ENCODE results near the gene TSPAN12. TPM values are rescaled to one million over a fixed set of nuclear protein-coding genes. Genes with fewer than 3 reads are reported as not detected.
"Not testable (repeated sequence)": the region's sequence is repeated elsewhere in the genome, so short reads cannot be mapped to it uniquely, and the experiment has no call there.

TSPAN12 gene
- 100 to 1,000 TPM in 1 of 4 donors, 10 to 100 TPM in 3; 26.8 to 134 (median 30.1) TPM for polyA plus RNA-seq
- long read RNA-seq, donor 1, transcript TSPAN12-202 (9 exons, 1,495 nt), result minor isoform, 10 of 64 reads
- long read RNA-seq, donor 1, transcript TSPAN12-201 (8 exons, 2,798 nt), result major isoform, 23 of 64 reads
- long read RNA-seq, donor 1, partial matches to known transcripts, result 7 of 64 reads
- long read RNA-seq, donor 1, other reads (novel, unspliced or antisense), result 24 of 64 reads
- long read RNA-seq, donor 2, partial matches to known transcripts, result 0 of 9 reads
- long read RNA-seq, donor 2, other reads (novel, unspliced or antisense), result 6 of 9 reads
- long read RNA-seq, donor 3, transcript TSPAN12-201 (8 exons, 2,798 nt), result major isoform, 7 of 10 reads
- long read RNA-seq, donor 3, partial matches to known transcripts, result 0 of 10 reads
- long read RNA-seq, donor 3, other reads (novel, unspliced or antisense), result 0 of 10 reads
- long read RNA-seq, donor 4, result 0 reads
- long read RNA-seq, donor 5, partial matches to known transcripts, result 0 of 3 reads
- long read RNA-seq, donor 5, other reads (novel, unspliced or antisense), result 0 of 3 reads
- long read RNA-seq, donor 6, transcript TSPAN12-201 (8 exons, 2,798 nt), result major isoform, 15 of 20 reads
- long read RNA-seq, donor 6, partial matches to known transcripts, result 0 of 20 reads
- long read RNA-seq, donor 6, other reads (novel, unspliced or antisense), result 5 of 20 reads
- long read RNA-seq, donor 7, transcript TSPAN12-201 (8 exons, 2,798 nt), result major isoform, 35 of 36 reads
- long read RNA-seq, donor 7, partial matches to known transcripts, result 0 of 36 reads
- long read RNA-seq, donor 7, other reads (novel, unspliced or antisense), result 0 of 36 reads
- long read RNA-seq, donor 8, partial matches to known transcripts, result 0 of 3 reads
- long read RNA-seq, donor 8, other reads (novel, unspliced or antisense), result 0 of 3 reads
- long read RNA-seq, donor 9, transcript TSPAN12-201 (8 exons, 2,798 nt), result major isoform, 6 of 6 reads
- long read RNA-seq, donor 9, partial matches to known transcripts, result 0 of 6 reads
- long read RNA-seq, donor 9, other reads (novel, unspliced or antisense), result 0 of 6 reads
- long read RNA-seq, donor 10, transcript TSPAN12-201 (8 exons, 2,798 nt), result major isoform, 7 of 15 reads
- long read RNA-seq, donor 10, partial matches to known transcripts, result 0 of 15 reads
- long read RNA-seq, donor 10, other reads (novel, unspliced or antisense), result 5 of 15 reads

- peak within 1 kb of the TSS; percentile 69 to 85 (median 73) for H3K4me3 ChIP-seq (ENCODE audit: low read depth in 1 of 3, low read length in 3 of 3)
- peak; percentile 88 to 94 for DNase-seq
- FAIRE-seq, result no peak
- peak within 1 kb of the TSS; percentile 79 to 97 (median 96) for H3K27ac ChIP-seq (ENCODE audit: low read depth in 1 of 3, low read length in 2 of 3)
- peaks cover 0 to 2% (median 0%) of the 10 kb centered on the region in 3 donors for H3K27me3 ChIP-seq (ENCODE audit: control insufficient read depth in 3 of 3, insufficient read depth in 3 of 3, low read length in 3 of 3)
- no peaks in the 10 kb centered on the region for H3K9me3 ChIP-seq (ENCODE audit: control insufficient read depth in 2 of 2, insufficient read depth in 1 of 2, low read depth in 1 of 2, low read length in 1 of 2)
- WGBS, 3 donors, result 0 to 1% (median 0%) methylated on average over 52 to 71 of the region's 71 CpGs
- H3K36me3 ChIP-seq (ENCODE audit: control insufficient read depth in 3 of 3, insufficient read depth in 2 of 3, low read depth in 1 of 3, low read length in 3 of 3), result no peaks in the 10 kb centered on the region
- H3K4me1 ChIP-seq (ENCODE audit: control insufficient read depth in 3 of 3, insufficient read depth in 2 of 3, low read depth in 1 of 3, low read length in 2 of 3), result peaks cover 0 to 14% (median 8%) of the 10 kb centered on the region in 3 donors
Observed at GRCh38 chr7:120857588-120858573, at the start of gene TSPAN12. TSPAN12 (minus strand) TSS chr7:120858144; CDS start chr7:120856763, 1,381 bp downstream.

GRCh38 chr7:120898715-120899499 is 41.0 kb upstream of the TSPAN12 start:
- no peak overlapping the region for H3K4me3 ChIP-seq (ENCODE audit: low read depth in 1 of 3, low read length in 3 of 3)
- DNase-seq (peak in 1 of 2 donors; percentile 1), FAIRE-seq (no peak)
- 16 to 49% (median 22%) methylated on average over 4 of the region's 4 CpGs for WGBS, 3 donors
- peaks cover 0 to 2% (median 0%) of the 10 kb centered on the region in 3 donors for H3K27me3 ChIP-seq (ENCODE audit: control insufficient read depth in 3 of 3, insufficient read depth in 3 of 3, low read length in 3 of 3)
- no peaks in the 10 kb centered on the region for H3K36me3 ChIP-seq (ENCODE audit: control insufficient read depth in 3 of 3, insufficient read depth in 2 of 3, low read depth in 1 of 3, low read length in 3 of 3)
- H3K27ac ChIP-seq (ENCODE audit: low read depth in 1 of 3, low read length in 2 of 3), result no peak overlapping the region
- no peaks in the 10 kb centered on the region for H3K4me1 ChIP-seq (ENCODE audit: control insufficient read depth in 3 of 3, insufficient read depth in 2 of 3, low read depth in 1 of 3, low read length in 2 of 3)
- H3K9me3 ChIP-seq (ENCODE audit: control insufficient read depth in 2 of 2, insufficient read depth in 1 of 2, low read depth in 1 of 2, low read length in 1 of 2), result peaks cover 0 to 19% of the 10 kb centered on the region in 2 donors

GRCh38 chr7:120895253-120895652 is 37.3 kb upstream of the TSPAN12 start:
- DNase-seq; FAIRE-seq; H3K27ac ChIP-seq (ENCODE audit: low read depth in 1 of 3, low read length in 2 of 3); H3K4me3 ChIP-seq (ENCODE audit: low read depth in 1 of 3, low read length in 3 of 3); H3K27me3 ChIP-seq (ENCODE audit: control insufficient read depth in 3 of 3, insufficient read depth in 3 of 3, low read length in 3 of 3); H3K4me1 ChIP-seq (ENCODE audit: control insufficient read depth in 3 of 3, insufficient read depth in 2 of 3, low read depth in 1 of 3, low read length in 2 of 3); H3K36me3 ChIP-seq (ENCODE audit: control insufficient read depth in 3 of 3, insufficient read depth in 2 of 3, low read depth in 1 of 3, low read length in 3 of 3): not testable (repeated sequence)
- H3K9me3 ChIP-seq (ENCODE audit: control insufficient read depth in 2 of 2, insufficient read depth in 1 of 2, low read depth in 1 of 2, low read length in 1 of 2), result peaks cover 0 to 15% of the 10 kb centered on the region in 2 donors
- 82 to 92% (median 89%) methylated on average over 3 of the region's 3 CpGs for WGBS, 3 donors

- not testable (repeated sequence) for H3K9me3 ChIP-seq (ENCODE audit: control insufficient read depth in 2 of 2, insufficient read depth in 1 of 2, low read depth in 1 of 2, low read length in 1 of 2); H3K36me3 ChIP-seq (ENCODE audit: control insufficient read depth in 3 of 3, insufficient read depth in 2 of 3, low read depth in 1 of 3, low read length in 3 of 3); H3K27me3 ChIP-seq (ENCODE audit: control insufficient read depth in 3 of 3, insufficient read depth in 3 of 3, low read length in 3 of 3); H3K4me3 ChIP-seq (ENCODE audit: low read depth in 1 of 3, low read length in 3 of 3); FAIRE-seq; H3K27ac ChIP-seq (ENCODE audit: low read depth in 1 of 3, low read length in 2 of 3); H3K4me1 ChIP-seq (ENCODE audit: control insufficient read depth in 3 of 3, insufficient read depth in 2 of 3, low read depth in 1 of 3, low read length in 2 of 3); DNase-seq
- 57 to 68% (median 59%) methylated on average over 4 of the region's 4 CpGs for WGBS, 3 donors
Observed at GRCh38 chr7:120885602-120886001, 27.7 kb upstream of the TSPAN12 start.

GRCh38 chr7:120877701-120878100 is 19.8 kb upstream of the TSPAN12 start:
- no peaks in the 10 kb centered on the region for H3K9me3 ChIP-seq (ENCODE audit: control insufficient read depth in 2 of 2, insufficient read depth in 1 of 2, low read depth in 1 of 2, low read length in 1 of 2)
- DNase-seq (no peak), FAIRE-seq (no peak)
- H3K36me3 ChIP-seq (ENCODE audit: control insufficient read depth in 3 of 3, insufficient read depth in 2 of 3, low read depth in 1 of 3, low read length in 3 of 3), result no peaks in the 10 kb centered on the region
- H3K27ac ChIP-seq (ENCODE audit: low read depth in 1 of 3, low read length in 2 of 3), result no peak overlapping the region
- WGBS, 3 donors, result 73 to 91% (median 83%) methylated on average over 4 of the region's 4 CpGs
- no peaks in the 10 kb centered on the region for H3K27me3 ChIP-seq (ENCODE audit: control insufficient read depth in 3 of 3, insufficient read depth in 3 of 3, low read length in 3 of 3)
- no peaks in the 10 kb centered on the region for H3K4me1 ChIP-seq (ENCODE audit: control insufficient read depth in 3 of 3, insufficient read depth in 2 of 3, low read depth in 1 of 3, low read length in 2 of 3)
- H3K4me3 ChIP-seq (ENCODE audit: low read depth in 1 of 3, low read length in 3 of 3), result no peak overlapping the region

- H3K27me3 ChIP-seq (ENCODE audit: control insufficient read depth in 3 of 3, insufficient read depth in 3 of 3, low read length in 3 of 3), result no peaks in the 10 kb centered on the region
- FAIRE-seq (no peak), DNase-seq (no peak)
- 62 to 73% (median 65%) methylated on average over 2 of the region's 2 CpGs for WGBS, 3 donors
- H3K27ac ChIP-seq (ENCODE audit: low read depth in 1 of 3, low read length in 2 of 3), result no peak overlapping the region
- no peaks in the 10 kb centered on the region for H3K4me1 ChIP-seq (ENCODE audit: control insufficient read depth in 3 of 3, insufficient read depth in 2 of 3, low read depth in 1 of 3, low read length in 2 of 3)
- H3K4me3 ChIP-seq (ENCODE audit: low read depth in 1 of 3, low read length in 3 of 3), result no peak overlapping the region
- H3K36me3 ChIP-seq (ENCODE audit: control insufficient read depth in 3 of 3, insufficient read depth in 2 of 3, low read depth in 1 of 3, low read length in 3 of 3), result no peaks in the 10 kb centered on the region
- no peaks in the 10 kb centered on the region for H3K9me3 ChIP-seq (ENCODE audit: control insufficient read depth in 2 of 2, insufficient read depth in 1 of 2, low read depth in 1 of 2, low read length in 1 of 2)
Observed at GRCh38 chr7:120876922-120877321, 19.0 kb upstream of the TSPAN12 start.

GRCh38 chr7:120874722-120875121 is 16.8 kb upstream of the TSPAN12 start:
- no peaks in the 10 kb centered on the region for H3K36me3 ChIP-seq (ENCODE audit: control insufficient read depth in 3 of 3, insufficient read depth in 2 of 3, low read depth in 1 of 3, low read length in 3 of 3)
- no peaks in the 10 kb centered on the region for H3K27me3 ChIP-seq (ENCODE audit: control insufficient read depth in 3 of 3, insufficient read depth in 3 of 3, low read length in 3 of 3)
- WGBS, 3 donors, result 88 to 96% (median 88%) methylated on average over 3 of the region's 3 CpGs
- no peaks in the 10 kb centered on the region for H3K4me1 ChIP-seq (ENCODE audit: control insufficient read depth in 3 of 3, insufficient read depth in 2 of 3, low read depth in 1 of 3, low read length in 2 of 3)
- DNase-seq (no peak), FAIRE-seq (no peak)
- no peaks in the 10 kb centered on the region for H3K9me3 ChIP-seq (ENCODE audit: control insufficient read depth in 2 of 2, insufficient read depth in 1 of 2, low read depth in 1 of 2, low read length in 1 of 2)
- H3K27ac ChIP-seq (ENCODE audit: low read depth in 1 of 3, low read length in 2 of 3), result no peak overlapping the region
- H3K4me3 ChIP-seq (ENCODE audit: low read depth in 1 of 3, low read length in 3 of 3), result no peak overlapping the region
